KMS-11 (cell line): ENCODE measurements around the gene NCAM1.

ENCODE experiments used
- H2AFZ ChIP-seq: fragments of 200-600 bp; sonication (generic); 2 replicates; pipeline ENCODE4 v1.6.1; 2016; ENCODE audit warnings: antibody characterized with exemption, mixed run types, low read depth
- H3K27ac ChIP-seq: fragments of 200-600 bp; sonication (generic); 2 replicates; pipeline ENCODE4 v1.6.1; 2016; ENCODE audit warnings: mild to moderate bottlenecking, mixed run types
- H3K27me3 ChIP-seq: fragments of 200-600 bp; sonication (generic); 2 replicates; pipeline ENCODE4 v1.6.1; 2017; ENCODE audit warnings: mild to moderate bottlenecking, low read depth, mixed run types, moderate library complexity; ENCODE audit not compliant: insufficient read depth
- H3K36me3 ChIP-seq: fragments of 200-600 bp; sonication (generic); 2 replicates; pipeline ENCODE4 v1.6.1; 2017; ENCODE audit warnings: mild to moderate bottlenecking, mixed run types; ENCODE audit not compliant: insufficient read depth
- H3K4me1 ChIP-seq: fragments of 200-600 bp; sonication (generic); 2 replicates; pipeline ENCODE4 v1.6.1; 2016; ENCODE audit warnings: mild to moderate bottlenecking, low read depth, mixed run types; ENCODE audit not compliant: poor library complexity, severe bottlenecking
- H3K4me2 ChIP-seq: fragments of 200-600 bp; sonication (generic); 2 replicates; pipeline ENCODE4 v1.7.0; 2016; ENCODE audit warnings: mild to moderate bottlenecking, mixed run types
- H3K4me3 ChIP-seq: fragments of 200-600 bp; sonication (generic); IDR thresholded peaks from 2 replicates; pipeline ENCODE4 v1.6.1; 2017; ENCODE audit warnings: low read depth, low read length, mixed read lengths; ENCODE audit not compliant: insufficient read depth
- H3K79me2 ChIP-seq: fragments of 200-600 bp; sonication (generic); 2 replicates; pipeline ENCODE4 v1.6.1; 2016; ENCODE audit warnings: low read depth, mixed run types; ENCODE audit not compliant: insufficient read depth
- H3K9ac ChIP-seq: fragments of 200-600 bp; sonication (generic); 2 replicates; pipeline ENCODE4 v1.6.1; 2016; ENCODE audit warnings: mild to moderate bottlenecking, mixed run types
- H4K20me1 ChIP-seq: fragments of 200-600 bp; sonication (generic); 2 replicates; pipeline ENCODE4 v1.6.1; 2016; ENCODE audit warnings: mild to moderate bottlenecking, mixed run types; ENCODE audit not compliant: insufficient read depth
- TF ChIP-seq, protein P1 (sequence below): fragments of 200-600 bp; sonication (generic); conservative IDR thresholded peaks from 2 replicates; pipeline ENCODE4 v1.6.1; 2017; ENCODE audit warnings: low read depth, mild to moderate bottlenecking, antibody characterized with exemption, low read length, moderate library complexity, mixed read lengths

Gene NCAM1

GRCh38 chr11:112929432-112929831 is 31.8 kb upstream of the NCAM1 start:
- Histone ChIP-seq H3K4me1 (no peaks in the 10 kb centered on the region), H3K79me2 (no peaks in the 10 kb centered on the region), H3K27me3 (no peaks in the 10 kb centered on the region), H4K20me1 (no peaks in the 10 kb centered on the region), H2AFZ (no peak overlapping the region), H3K27ac (no peak overlapping the region), H3K4me2 (no peak overlapping the region), H3K4me3 (no peak overlapping the region), H3K9ac (no peak overlapping the region), H3K36me3 (no peaks in the 10 kb centered on the region)
- TF ChIP-seq, protein P1, sequence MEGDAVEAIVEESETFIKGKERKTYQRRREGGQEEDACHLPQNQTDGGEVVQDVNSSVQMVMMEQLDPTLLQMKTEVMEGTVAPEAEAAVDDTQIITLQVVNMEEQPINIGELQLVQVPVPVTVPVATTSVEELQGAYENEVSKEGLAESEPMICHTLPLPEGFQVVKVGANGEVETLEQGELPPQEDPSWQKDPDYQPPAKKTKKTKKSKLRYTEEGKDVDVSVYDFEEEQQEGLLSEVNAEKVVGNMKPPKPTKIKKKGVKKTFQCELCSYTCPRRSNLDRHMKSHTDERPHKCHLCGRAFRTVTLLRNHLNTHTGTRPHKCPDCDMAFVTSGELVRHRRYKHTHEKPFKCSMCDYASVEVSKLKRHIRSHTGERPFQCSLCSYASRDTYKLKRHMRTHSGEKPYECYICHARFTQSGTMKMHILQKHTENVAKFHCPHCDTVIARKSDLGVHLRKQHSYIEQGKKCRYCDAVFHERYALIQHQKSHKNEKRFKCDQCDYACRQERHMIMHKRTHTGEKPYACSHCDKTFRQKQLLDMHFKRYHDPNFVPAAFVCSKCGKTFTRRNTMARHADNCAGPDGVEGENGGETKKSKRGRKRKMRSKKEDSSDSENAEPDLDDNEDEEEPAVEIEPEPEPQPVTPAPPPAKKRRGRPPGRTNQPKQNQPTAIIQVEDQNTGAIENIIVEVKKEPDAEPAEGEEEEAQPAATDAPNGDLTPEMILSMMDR = no peak

DNA sequence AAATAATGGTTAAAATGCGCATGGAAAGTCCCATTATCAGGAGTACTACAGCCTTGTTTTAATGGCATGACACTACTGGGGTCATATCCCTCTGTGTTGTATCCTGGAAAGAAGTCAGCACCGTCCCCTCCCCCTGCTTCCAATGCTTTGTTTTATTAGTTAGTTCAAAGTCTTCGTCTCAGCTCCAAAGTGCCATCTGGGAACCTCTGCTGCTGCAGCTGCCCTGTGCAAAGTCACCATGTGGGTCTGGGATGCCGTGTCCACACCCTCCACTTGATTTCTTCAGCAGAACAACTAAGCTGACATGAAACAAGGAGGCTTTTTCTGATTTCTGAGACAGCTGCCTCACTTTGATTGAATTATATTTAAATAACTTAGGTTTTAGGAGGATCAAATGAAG is 29.5 kb upstream of the NCAM1 start:
- H3K27ac ChIP-seq = no peak overlapping the region
- TF ChIP-seq, protein P1 = no peak
- H3K27me3 ChIP-seq = no peaks in the 10 kb centered on the region
- H3K79me2 ChIP-seq = no peaks in the 10 kb centered on the region
- H3K4me1 ChIP-seq = no peaks in the 10 kb centered on the region
- no peak overlapping the region for H3K4me2 ChIP-seq
- H3K4me3 ChIP-seq = no peak overlapping the region
- H4K20me1 ChIP-seq = no peaks in the 10 kb centered on the region
- no peak overlapping the region for H3K9ac ChIP-seq
- H3K36me3 ChIP-seq = no peaks in the 10 kb centered on the region
- H2AFZ ChIP-seq = no peak overlapping the region

DNA sequence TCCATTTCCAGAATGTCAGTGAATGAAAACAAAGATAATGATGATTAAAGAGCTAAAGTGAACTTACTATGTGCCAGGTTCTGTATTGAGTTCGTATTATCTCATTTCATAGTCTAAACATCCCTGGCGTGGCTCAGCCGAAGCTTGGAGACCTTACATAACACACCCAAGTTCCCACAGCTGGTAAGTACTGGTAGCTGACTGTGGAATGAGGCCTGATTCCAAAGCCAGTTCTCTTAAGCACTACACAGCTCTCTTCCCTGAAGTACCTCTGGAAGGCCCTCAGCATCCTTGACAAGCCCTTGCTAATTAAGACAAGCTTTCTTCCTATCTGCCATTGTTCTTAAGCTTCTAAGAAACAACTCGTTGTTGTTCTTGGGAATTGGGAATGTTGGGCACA is 28.6 kb upstream of the NCAM1 start:
- Histone ChIP-seq H3K4me2 (no peak overlapping the region), H3K9ac (no peak overlapping the region), H3K4me1 (no peaks in the 10 kb centered on the region), H3K27me3 (no peaks in the 10 kb centered on the region), H4K20me1 (no peaks in the 10 kb centered on the region), H3K4me3 (no peak overlapping the region), H2AFZ (no peak overlapping the region), H3K36me3 (no peaks in the 10 kb centered on the region), H3K79me2 (no peaks in the 10 kb centered on the region), H3K27ac (no peak overlapping the region)
- TF ChIP-seq, protein P1 = no peak

GRCh38 chr11:112933970-112934369 is 27.2 kb upstream of the NCAM1 start:
- H3K4me3 ChIP-seq = no peak overlapping the region
- H3K4me2 ChIP-seq = no peak overlapping the region
- TF ChIP-seq, protein P1 = no peak
- no peaks in the 10 kb centered on the region for H3K36me3 ChIP-seq
- H3K4me1 ChIP-seq = no peaks in the 10 kb centered on the region
- H2AFZ ChIP-seq = no peak overlapping the region
- no peaks in the 10 kb centered on the region for H4K20me1 ChIP-seq
- H3K79me2 ChIP-seq = no peaks in the 10 kb centered on the region
- no peaks in the 10 kb centered on the region for H3K27me3 ChIP-seq
- no peak overlapping the region for H3K9ac ChIP-seq
- H3K27ac ChIP-seq = no peak overlapping the region
